Uterus (tissue), 4 donors: Measurements from ENCODE around the gene DYNLT4. TPM values are rescaled to one million over a fixed set of nuclear protein-coding genes. Genes with fewer than 3 reads are reported as not detected.

ENCODE experiments used
- DNase-seq, 2 donors: peaks; one replicate each; pipeline ENCODE4 v3.0.0-alpha.2; 2019 to 2020
- H3K27ac ChIP-seq, 2 donors: fragments of 200-600 bp; sonication (generic); 1 replicate in 1 of 2; 2 replicates in 1 of 2; pipeline ENCODE4 v1.5.1; 2016 to 2018
- H3K27me3 ChIP-seq, 2 donors: fragments of 200-600 bp; sonication (generic); one replicate each; pipeline ENCODE4 v1.5.1; 2018 to 2019; ENCODE audit warnings: control low read depth in 1 of 2
- H3K36me3 ChIP-seq, 2 donors: fragments of 200-600 bp; sonication (generic); one replicate each; pipeline ENCODE4 v1.5.1; 2019; ENCODE audit warnings: control low read depth in 1 of 2
- H3K4me1 ChIP-seq, 2 donors: fragments of 200-600 bp; sonication (generic); one replicate each; pipeline ENCODE4 v1.5.1; 2018 to 2019; ENCODE audit warnings: control low read depth in 1 of 2
- H3K4me3 ChIP-seq, 2 donors: fragments of 200-600 bp; sonication (generic); 1 replicate in 1 of 2; 2 replicates in 1 of 2; pipeline ENCODE4 v1.5.1; 2018 to 2019; ENCODE audit warnings: mild to moderate bottlenecking in 1 of 2
- H3K9me3 ChIP-seq, 2 donors: fragments of 200-600 bp; sonication (generic); one replicate each; pipeline ENCODE4 v1.5.1; 2019; ENCODE audit warnings: control low read depth in 1 of 2
- POLR2A ChIP-seq, 2 donors: fragments of 450-650 bp; IDR thresholded peaks; one replicate each; pipeline ENCODE4 v1.6.1; 2016; ENCODE audit warnings: antibody characterized with exemption in 2 of 2, mild to moderate bottlenecking in 1 of 2, moderate library complexity in 1 of 2
- intact Hi-C: fragments of 100-400 bp; cut with DNase I; formaldehyde crosslinking; loops from one replicate; pipeline ENCODE4 v1.15.1; 2023; ENCODE audit warnings: low total_unique reads
- total RNA-seq, 4 donors: library from RNA; depleted of rRNA in 3 of 4; stranded (reverse); fragments of >200 nt in 3 of 4; gene quantifications; one replicate each; pipeline versions ENCODE4 v1.1.0 to v1.2.4, GENCODE V29; 2014 to 2023
- TF ChIP-seq, protein P1 (sequence below), 4 experiments: fragments of 200-600 bp in 2 of 4; fragments of 450-650 bp in 2 of 4; sonication (generic) in 2 of 4; IDR thresholded peaks; one replicate each; pipeline ENCODE4 v1.5.1; 2016 to 2019; ENCODE audit warnings: antibody characterized with exemption in 4 of 4, mild to moderate bottlenecking in 2 of 4, moderate library complexity in 1 of 4
- donor health status: DM: yes; HTN: yes; CAD: no.

The DYNLT4 gene
- total RNA-seq, 4 donors from 2014 or later, result 4.4 TPM; not detected in 3

DNA sequence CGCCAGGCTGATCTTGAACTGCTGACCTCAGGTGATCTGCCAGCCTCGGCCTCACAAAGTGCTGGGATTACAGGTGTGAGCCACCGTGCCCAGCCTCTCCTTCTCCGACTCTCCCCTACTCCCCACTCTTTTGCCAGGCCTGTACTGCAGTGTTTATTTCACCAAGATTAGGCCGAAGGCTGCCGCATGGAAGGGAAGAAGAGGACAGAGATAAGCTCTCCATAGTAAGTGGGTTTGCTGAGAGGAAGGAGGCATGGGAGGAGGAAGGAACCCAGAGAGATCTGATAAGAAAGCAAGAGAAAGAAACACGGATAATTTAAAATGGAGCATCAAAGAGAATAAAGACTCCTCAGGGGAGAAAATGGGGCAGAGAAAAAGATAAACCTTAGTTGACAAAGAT is 27.2 kb upstream of the DYNLT4 start:
- Histone ChIP-seq H3K4me3 (no peak overlapping the region), H3K36me3 (no peaks in the 10 kb centered on the region), H3K27ac (no peak overlapping the region), H3K9me3 (no peaks in the 10 kb centered on the region), H3K4me1 (no peaks in the 10 kb centered on the region), H3K27me3 (no peaks in the 10 kb centered on the region)
- no peak for DNase-seq
- TF ChIP-seq POLR2A (IDR thresholded peaks at IDR 0.05), result no peak
- TF ChIP-seq, protein P1, sequence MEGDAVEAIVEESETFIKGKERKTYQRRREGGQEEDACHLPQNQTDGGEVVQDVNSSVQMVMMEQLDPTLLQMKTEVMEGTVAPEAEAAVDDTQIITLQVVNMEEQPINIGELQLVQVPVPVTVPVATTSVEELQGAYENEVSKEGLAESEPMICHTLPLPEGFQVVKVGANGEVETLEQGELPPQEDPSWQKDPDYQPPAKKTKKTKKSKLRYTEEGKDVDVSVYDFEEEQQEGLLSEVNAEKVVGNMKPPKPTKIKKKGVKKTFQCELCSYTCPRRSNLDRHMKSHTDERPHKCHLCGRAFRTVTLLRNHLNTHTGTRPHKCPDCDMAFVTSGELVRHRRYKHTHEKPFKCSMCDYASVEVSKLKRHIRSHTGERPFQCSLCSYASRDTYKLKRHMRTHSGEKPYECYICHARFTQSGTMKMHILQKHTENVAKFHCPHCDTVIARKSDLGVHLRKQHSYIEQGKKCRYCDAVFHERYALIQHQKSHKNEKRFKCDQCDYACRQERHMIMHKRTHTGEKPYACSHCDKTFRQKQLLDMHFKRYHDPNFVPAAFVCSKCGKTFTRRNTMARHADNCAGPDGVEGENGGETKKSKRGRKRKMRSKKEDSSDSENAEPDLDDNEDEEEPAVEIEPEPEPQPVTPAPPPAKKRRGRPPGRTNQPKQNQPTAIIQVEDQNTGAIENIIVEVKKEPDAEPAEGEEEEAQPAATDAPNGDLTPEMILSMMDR (IDR thresholded peaks at IDR 0.05), result no peak
- intact Hi-C loops, result loop anchor here (10.0 kb wide), 1 partner anchor 50 kb away; the partner anchor contains the start of gene BEST4

DNA sequence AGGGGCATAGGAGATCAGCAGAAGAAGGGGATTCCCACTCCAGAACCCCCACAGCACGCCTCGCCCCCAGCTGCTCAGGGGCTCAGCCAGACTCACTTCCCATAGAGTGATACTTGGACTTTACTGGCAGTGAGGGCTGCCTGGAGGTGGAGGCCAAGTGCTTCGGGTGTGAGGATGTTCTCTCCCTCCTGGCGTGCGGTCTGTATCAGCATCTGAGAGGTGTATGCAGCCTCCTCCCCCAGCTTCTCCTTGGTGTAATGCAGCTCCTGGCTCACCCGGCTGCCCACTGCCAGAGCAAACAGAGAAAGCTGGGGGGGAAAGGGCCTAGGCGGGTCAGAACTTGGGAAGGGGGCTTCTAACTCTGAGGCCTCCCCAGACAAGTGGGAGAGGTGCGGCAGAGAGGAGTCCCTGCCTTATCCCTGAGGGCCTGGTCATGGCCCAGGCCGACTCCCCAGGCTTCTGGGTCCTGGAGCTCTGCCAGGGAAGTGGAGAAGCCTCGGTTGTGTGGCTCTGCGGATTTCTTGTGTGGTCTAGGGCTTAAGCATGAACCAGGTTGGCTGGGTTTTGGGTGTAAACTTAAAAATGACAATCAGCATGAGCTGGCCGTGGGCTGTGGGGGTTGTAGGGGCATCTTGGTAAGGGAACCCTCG is 25.0 kb upstream of the DYNLT4 start:
- Histone ChIP-seq H3K36me3 (no peaks in the 10 kb centered on the region), H3K4me1 (no peaks in the 10 kb centered on the region), H3K27me3 (no peaks in the 10 kb centered on the region), H3K4me3 (no peak overlapping the region), H3K27ac (no peak overlapping the region), H3K9me3 (no peaks in the 10 kb centered on the region)
- DNase-seq, result no peak
- intact Hi-C loops, result loop anchor here (10.0 kb wide), 1 partner anchor 47 kb away; the partner anchor contains the start of gene BEST4
- TF ChIP-seq POLR2A (IDR thresholded peaks at IDR 0.05), result no peak

DNA sequence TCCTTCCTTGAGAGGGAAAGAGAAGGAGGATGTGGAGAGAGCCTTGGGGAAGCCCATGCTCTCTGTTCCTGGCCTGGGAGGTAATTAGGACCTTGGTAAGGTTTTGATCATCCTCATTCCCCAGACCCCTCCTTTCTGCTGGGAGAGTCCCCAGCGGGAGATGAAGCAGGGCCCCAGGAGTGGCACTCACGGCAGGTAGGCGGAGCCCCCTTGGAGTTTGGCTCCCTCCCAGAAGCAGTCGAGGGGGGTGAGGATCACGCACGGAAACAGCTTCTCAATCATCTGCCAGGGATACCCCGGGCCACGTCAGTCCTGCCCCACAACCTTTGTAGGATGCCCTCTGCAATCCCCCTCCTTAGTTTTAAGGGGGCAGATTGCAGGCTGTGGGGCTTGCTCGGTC is 24.4 kb upstream of the DYNLT4 start:
- intact Hi-C loops, result loop anchor here (10.0 kb wide), 1 partner anchor 47 kb away; the partner anchor contains the start of gene BEST4
- H3K27me3 ChIP-seq, result no peaks in the 10 kb centered on the region
- H3K4me1 ChIP-seq, result no peaks in the 10 kb centered on the region
- H3K27ac ChIP-seq, result no peak overlapping the region
- no peaks in the 10 kb centered on the region for H3K36me3 ChIP-seq
- no peaks in the 10 kb centered on the region for H3K9me3 ChIP-seq
- DNase-seq, result no peak
- TF ChIP-seq POLR2A (IDR thresholded peaks at IDR 0.05), result no peak
- TF ChIP-seq, protein P1 (IDR thresholded peaks at IDR 0.05), result no peak
- no peak overlapping the region for H3K4me3 ChIP-seq

DNA sequence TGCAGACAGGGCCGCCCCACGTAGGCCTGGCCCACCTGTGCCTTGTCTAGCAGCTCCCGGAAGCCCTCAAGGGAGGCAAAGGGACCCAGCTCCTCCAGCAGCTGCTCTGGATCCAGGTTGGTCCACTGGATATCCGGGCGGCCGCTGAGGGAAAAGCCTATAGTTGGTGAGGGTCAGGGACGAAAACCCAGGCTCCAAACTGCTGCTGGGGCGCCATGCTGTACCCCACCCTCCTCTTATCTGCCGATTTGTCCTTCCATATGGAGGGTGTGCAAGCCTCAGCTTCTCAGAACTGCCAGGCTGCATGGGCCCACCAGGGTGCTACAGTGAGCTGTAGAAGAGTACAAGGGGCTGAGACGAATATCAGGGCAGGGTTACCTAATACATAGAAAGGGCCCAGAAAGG is 23.8 kb upstream of the DYNLT4 start:
- Histone ChIP-seq H3K36me3 (no peaks in the 10 kb centered on the region), H3K4me3 (no peak overlapping the region), H3K4me1 (no peaks in the 10 kb centered on the region), H3K27me3 (no peaks in the 10 kb centered on the region), H3K27ac (no peak overlapping the region), H3K9me3 (no peaks in the 10 kb centered on the region)
- DNase-seq, result no peak
- intact Hi-C loops, result loop anchor here (10.0 kb wide), 1 partner anchor 46 kb away; the partner anchor contains the start of gene BEST4
- TF ChIP-seq POLR2A (IDR thresholded peaks at IDR 0.05), result no peak
- TF ChIP-seq, protein P1 (IDR thresholded peaks at IDR 0.05), result no peak

DNA sequence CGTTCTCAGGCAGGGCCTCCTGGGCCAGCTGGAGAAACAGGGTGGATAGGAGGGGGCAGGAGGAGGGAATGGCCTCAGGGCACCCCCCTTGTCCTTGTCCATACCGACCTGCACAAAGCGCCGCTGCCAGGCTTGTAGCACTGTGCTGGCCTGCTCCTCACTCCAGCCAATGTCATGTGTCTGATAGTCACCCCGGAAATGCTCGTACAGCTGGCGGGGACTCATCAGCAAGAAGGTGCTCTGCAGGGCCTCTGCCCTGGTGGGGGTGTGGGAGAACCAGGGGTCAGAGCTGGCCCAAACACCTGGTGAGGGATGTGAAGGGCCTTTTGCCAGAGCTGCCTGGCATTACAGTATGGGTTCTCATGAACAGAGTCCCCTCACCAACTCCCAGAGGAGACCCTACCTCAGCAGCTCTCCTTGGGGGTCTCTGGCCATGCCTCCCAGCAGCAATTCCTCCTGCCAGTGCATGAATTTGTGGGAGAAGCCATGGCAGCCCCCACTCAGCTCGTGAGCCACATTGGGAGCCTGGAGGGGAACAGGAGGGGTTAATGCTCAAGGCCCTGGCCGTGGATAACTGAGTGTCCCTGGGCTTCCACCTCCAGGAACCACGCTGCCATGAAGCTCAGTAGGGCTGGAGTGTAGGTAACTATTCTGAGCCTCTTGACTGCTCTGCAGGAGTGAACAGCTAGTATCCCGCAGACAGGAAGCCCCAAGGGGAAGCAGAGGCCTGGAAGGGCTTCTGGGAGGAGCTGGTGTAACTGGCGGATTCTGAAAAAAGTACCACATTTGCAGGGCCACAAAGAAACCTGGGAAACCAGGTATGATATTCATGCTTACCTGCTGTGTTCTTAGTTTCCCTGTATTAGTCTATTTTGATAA is 22.6 kb upstream of the DYNLT4 start:
- no peak for DNase-seq
- Histone ChIP-seq H3K36me3 (no peaks in the 10 kb centered on the region), H3K4me3 (no peak overlapping the region), H3K9me3 (no peaks in the 10 kb centered on the region), H3K27me3 (no peaks in the 10 kb centered on the region), H3K27ac (no peak overlapping the region), H3K4me1 (no peaks in the 10 kb centered on the region)
- TF ChIP-seq, protein P1 (IDR thresholded peaks at IDR 0.05), result no peak
- TF ChIP-seq POLR2A (IDR thresholded peaks at IDR 0.05), result no peak
- intact Hi-C loops, result loop anchor here (10.0 kb wide), 1 partner anchor 45 kb away; the partner anchor contains the start of gene BEST4
